ENCODE measurements around the gene ICAM4. TPM values are rescaled to one million over a fixed set of nuclear protein-coding genes. Genes with fewer than 3 reads are reported as not detected.
"Not testable (repeated sequence)": the region's sequence is repeated elsewhere in the genome, so short reads cannot be mapped to it uniquely, and the experiment has no call there.

Gene ICAM4
- total RNA-seq, 1 donor from 2014 or later, result 2.6 TPM

DNA sequence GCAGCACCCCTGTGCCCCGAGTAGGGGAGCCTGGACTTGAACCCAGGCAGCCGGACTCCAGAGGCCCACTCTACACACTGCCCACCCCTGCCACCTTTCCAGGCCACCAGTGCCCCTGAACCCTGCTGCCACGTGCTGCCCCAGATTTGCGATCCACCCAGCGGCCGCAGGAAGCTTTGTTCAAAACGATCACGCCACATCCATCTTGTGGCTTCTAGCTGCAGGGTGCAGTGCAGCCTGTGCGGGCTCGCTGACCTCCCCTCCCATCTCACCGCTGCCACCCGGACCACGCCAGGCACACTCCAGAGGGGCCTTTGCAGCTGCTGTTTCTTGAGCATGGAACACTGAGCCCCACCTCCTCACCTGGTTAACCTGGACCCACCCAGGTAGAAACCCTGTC, 42.8 kb downstream of the ICAM4 start:
- H3K36me3 ChIP-seq (ENCODE audit: control insufficient read depth in 3 of 3, insufficient read depth in 3 of 3, low read length in 3 of 3), result peaks cover 38 to 48% (median 43%) of the 10 kb centered on the region in 3 donors
- no peak overlapping the region for H3K27ac ChIP-seq (ENCODE audit: low read depth, low read length)
- H3K9ac ChIP-seq (ENCODE audit: low read depth in 1 of 3, low read length in 3 of 3), result no peak overlapping the region
- no peaks in the 10 kb centered on the region for H3K27me3 ChIP-seq (ENCODE audit: control insufficient read depth in 3 of 3, insufficient read depth in 3 of 3, low read length in 3 of 3)
- H3K4me3 ChIP-seq (ENCODE audit: low read length in 3 of 3), result no peak overlapping the region
- H3K4me1 ChIP-seq (ENCODE audit: control insufficient read depth in 3 of 3, insufficient read depth in 3 of 3, low read length in 3 of 3), result peaks cover 19 to 28% (median 23%) of the 10 kb centered on the region in 3 donors
- H3K9me3 ChIP-seq (ENCODE audit: control insufficient read depth in 3 of 3, low read length in 3 of 3), result no peaks in the 10 kb centered on the region

- H3K27me3 ChIP-seq (ENCODE audit: control insufficient read depth in 3 of 3, insufficient read depth in 3 of 3, low read length in 3 of 3), result no peaks in the 10 kb centered on the region
- peak overlapping the region; percentile 83 to 96 (median 95) for H3K4me3 ChIP-seq (ENCODE audit: low read length in 3 of 3)
- H3K9me3 ChIP-seq (ENCODE audit: control insufficient read depth in 3 of 3, low read length in 3 of 3), result no peaks in the 10 kb centered on the region
- peaks cover 23 to 30% (median 27%) of the 10 kb centered on the region in 3 donors for H3K36me3 ChIP-seq (ENCODE audit: control insufficient read depth in 3 of 3, insufficient read depth in 3 of 3, low read length in 3 of 3)
- H3K27ac ChIP-seq (ENCODE audit: low read depth, low read length), result peak overlapping the region; percentile 93
- H3K4me1 ChIP-seq (ENCODE audit: control insufficient read depth in 3 of 3, insufficient read depth in 3 of 3, low read length in 3 of 3), result peaks cover 21 to 34% (median 24%) of the 10 kb centered on the region in 3 donors
- H3K9ac ChIP-seq (ENCODE audit: low read depth in 1 of 3, low read length in 3 of 3), result peak overlapping the region; percentile 89 to 93 (median 91)
Observed at GRCh38 chr19:10332158-10332964, 45.6 kb downstream of the ICAM4 start.

GRCh38 chr19:10332965-10333757, 46.4 kb downstream of the ICAM4 start, which contains the start of gene RAVER1:
Gene RAVER1, minus strand, starts transcription at chr19:10333529. Its CDS starts 22 bp downstream, at chr19:10333507.
- no peaks in the 10 kb centered on the region for H3K9me3 ChIP-seq (ENCODE audit: control insufficient read depth in 3 of 3, low read length in 3 of 3)
- peak within 1 kb of the TSS; percentile 93 for H3K27ac ChIP-seq (ENCODE audit: low read depth, low read length)
- H3K27me3 ChIP-seq (ENCODE audit: control insufficient read depth in 3 of 3, insufficient read depth in 3 of 3, low read length in 3 of 3), result no peaks in the 10 kb centered on the region
- H3K36me3 ChIP-seq (ENCODE audit: control insufficient read depth in 3 of 3, insufficient read depth in 3 of 3, low read length in 3 of 3), result peaks cover 15 to 22% (median 19%) of the 10 kb centered on the region in 3 donors
- peaks cover 21 to 34% (median 24%) of the 10 kb centered on the region in 3 donors for H3K4me1 ChIP-seq (ENCODE audit: control insufficient read depth in 3 of 3, insufficient read depth in 3 of 3, low read length in 3 of 3)
- peak within 1 kb of the TSS; percentile 83 to 96 (median 95) for H3K4me3 ChIP-seq (ENCODE audit: low read length in 3 of 3)
- peak within 1 kb of the TSS; percentile 89 to 93 (median 91) for H3K9ac ChIP-seq (ENCODE audit: low read depth in 1 of 3, low read length in 3 of 3)

DNA sequence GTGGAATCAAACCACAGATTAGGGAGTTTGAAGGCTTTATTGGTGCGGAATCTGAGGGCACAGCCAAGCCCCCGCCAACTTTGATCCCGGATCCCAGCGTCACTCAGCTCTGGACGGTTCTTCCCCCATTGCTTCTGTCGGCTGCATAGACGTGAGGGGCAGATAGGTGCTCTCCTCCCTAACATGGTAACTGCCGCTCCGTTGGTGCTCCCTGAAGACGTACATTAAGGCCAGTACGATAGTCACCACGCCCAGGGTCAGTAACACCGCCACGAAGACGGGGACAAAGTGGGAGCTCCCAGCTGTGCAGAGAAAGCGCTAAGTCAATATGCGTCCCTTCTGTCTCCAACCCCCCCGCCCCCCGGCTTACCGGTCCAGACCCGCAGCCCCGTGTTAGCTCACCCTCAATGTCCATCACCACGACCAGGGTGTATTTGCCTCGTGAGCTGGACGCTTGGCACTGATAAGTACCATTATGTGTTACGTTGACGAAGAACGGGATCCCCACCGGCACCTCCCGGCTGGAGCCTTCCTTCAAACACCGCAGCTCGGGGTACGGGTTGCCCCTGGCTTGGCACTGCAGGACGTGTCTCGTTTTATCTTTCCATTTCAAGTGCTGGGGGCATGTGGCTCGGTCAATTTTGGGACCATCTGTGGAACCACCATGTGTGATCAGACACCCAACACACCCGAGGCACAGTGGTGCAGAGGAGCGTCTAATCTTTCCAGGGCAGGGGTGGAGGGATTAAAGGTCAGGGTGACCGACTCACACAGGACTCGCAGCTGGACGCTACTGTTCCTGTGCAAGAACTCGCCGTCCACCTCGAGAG, 47.2 kb downstream of the ICAM4 start:
- Histone ChIP-seq H3K36me3 (ENCODE audit: control insufficient read depth in 3 of 3, insufficient read depth in 3 of 3, low read length in 3 of 3) (peaks cover 9 to 14% (median 11%) of the 10 kb centered on the region in 3 donors), H3K4me3 (ENCODE audit: low read length in 3 of 3) (peak overlapping the region; percentile 70 to 96 (median 92)), H3K9ac (ENCODE audit: low read depth in 1 of 3, low read length in 3 of 3) (peak overlapping the region; percentile 63 to 87 (median 68)), H3K27ac (ENCODE audit: low read depth, low read length) (peak overlapping the region; percentile 93), H3K9me3 (ENCODE audit: control insufficient read depth in 3 of 3, low read length in 3 of 3) (no peaks in the 10 kb centered on the region), H3K27me3 (ENCODE audit: control insufficient read depth in 3 of 3, insufficient read depth in 3 of 3, low read length in 3 of 3) (no peaks in the 10 kb centered on the region), H3K4me1 (ENCODE audit: control insufficient read depth in 3 of 3, insufficient read depth in 3 of 3, low read length in 3 of 3) (peaks cover 21 to 34% (median 24%) of the 10 kb centered on the region in 3 donors)

- H3K9me3 ChIP-seq (ENCODE audit: control insufficient read depth in 3 of 3, low read length in 3 of 3), result no peaks in the 10 kb centered on the region
- H3K27ac ChIP-seq (ENCODE audit: low read depth, low read length), result peak overlapping the region; percentile 62
- H3K9ac ChIP-seq (ENCODE audit: low read depth in 1 of 3, low read length in 3 of 3), result peak overlapping the region; percentile 63 to 87 (median 68)
- H3K27me3 ChIP-seq (ENCODE audit: control insufficient read depth in 3 of 3, insufficient read depth in 3 of 3, low read length in 3 of 3), result no peaks in the 10 kb centered on the region
- H3K4me1 ChIP-seq (ENCODE audit: control insufficient read depth in 3 of 3, insufficient read depth in 3 of 3, low read length in 3 of 3), result peaks cover 21 to 34% (median 24%) of the 10 kb centered on the region in 3 donors
- peak overlapping the region; percentile 70 to 96 (median 92) for H3K4me3 ChIP-seq (ENCODE audit: low read length in 3 of 3)
- peaks cover 3 to 6% (median 6%) of the 10 kb centered on the region in 3 donors for H3K36me3 ChIP-seq (ENCODE audit: control insufficient read depth in 3 of 3, insufficient read depth in 3 of 3, low read length in 3 of 3)
Observed at GRCh38 chr19:10334588-10335351, 48.0 kb downstream of the ICAM4 start.

- H3K27ac ChIP-seq (ENCODE audit: low read depth, low read length), result no peak overlapping the region
- H3K36me3 ChIP-seq (ENCODE audit: control insufficient read depth in 3 of 3, insufficient read depth in 3 of 3, low read length in 3 of 3), result peaks cover 0 to 1% (median under 1%) of the 10 kb centered on the region in 3 donors
- H3K9ac ChIP-seq (ENCODE audit: low read depth in 1 of 3, low read length in 3 of 3), result peak overlapping the region in 1 of 3 donors; percentile 87
- H3K9me3 ChIP-seq (ENCODE audit: control insufficient read depth in 3 of 3, low read length in 3 of 3), result no peaks in the 10 kb centered on the region
- no peaks in the 10 kb centered on the region for H3K27me3 ChIP-seq (ENCODE audit: control insufficient read depth in 3 of 3, insufficient read depth in 3 of 3, low read length in 3 of 3)
- peak overlapping the region in 2 of 3 donors; percentile 92 to 96 for H3K4me3 ChIP-seq (ENCODE audit: low read length in 3 of 3)
- peaks cover 21 to 34% (median 24%) of the 10 kb centered on the region in 3 donors for H3K4me1 ChIP-seq (ENCODE audit: control insufficient read depth in 3 of 3, insufficient read depth in 3 of 3, low read length in 3 of 3)
Observed at GRCh38 chr19:10335352-10335985, 48.7 kb downstream of the ICAM4 start.

DNA sequence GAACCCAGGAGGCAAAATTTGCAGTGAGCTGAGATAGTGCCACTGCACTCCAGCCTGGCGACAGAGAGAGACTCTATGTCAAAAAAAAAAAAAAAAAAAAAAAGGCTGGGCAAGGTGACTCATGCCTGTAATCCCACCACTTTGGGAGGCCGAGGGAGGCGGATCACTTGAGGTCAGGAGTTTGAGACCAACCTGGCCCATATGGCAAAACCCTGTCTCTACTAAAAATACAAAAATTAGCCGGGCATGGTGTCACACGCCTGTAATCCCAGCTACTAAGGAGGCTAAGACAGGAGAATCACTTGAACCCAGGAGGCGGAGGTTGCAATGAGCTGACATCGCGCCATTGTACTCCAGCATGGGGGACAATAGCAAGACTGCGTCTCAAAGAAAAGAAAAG, 50.0 kb downstream of the ICAM4 start:
- H3K4me3 ChIP-seq (ENCODE audit: low read length in 3 of 3); H3K27ac ChIP-seq (ENCODE audit: low read depth, low read length); H3K36me3 ChIP-seq (ENCODE audit: control insufficient read depth in 3 of 3, insufficient read depth in 3 of 3, low read length in 3 of 3); H3K27me3 ChIP-seq (ENCODE audit: control insufficient read depth in 3 of 3, insufficient read depth in 3 of 3, low read length in 3 of 3); H3K9me3 ChIP-seq (ENCODE audit: control insufficient read depth in 3 of 3, low read length in 3 of 3); H3K9ac ChIP-seq (ENCODE audit: low read depth in 1 of 3, low read length in 3 of 3): not testable (repeated sequence)
- peaks cover 21 to 32% (median 23%) of the 10 kb centered on the region in 3 donors for H3K4me1 ChIP-seq (ENCODE audit: control insufficient read depth in 3 of 3, insufficient read depth in 3 of 3, low read length in 3 of 3)

All from skeletal muscle tissue (tissue), 4 donors.